ENCODE results near the gene PRKAG2.

GRCh38 chr7:151776446-151776845 is 100.5 kb downstream of the PRKAG2 start:
- TF ChIP-seq EZH2 (IDR thresholded peaks at IDR 0.05) = no peak
- no peak for TF ChIP-seq POLR2AphosphoS5 (IDR thresholded peaks at IDR 0.05; ENCODE audit: borderline replicate concordance, low read depth, low read length)
- TF ChIP-seq FOXP2 (optimal IDR thresholded peaks at IDR 0.05; ENCODE audit: control extremely low read depth, extremely low read length, insufficient read depth) = no peak

All from SK-N-MC (cell line).